Measurements from ENCODE around the gene RBM19. TPM values are rescaled to one million over a fixed set of nuclear protein-coding genes. Genes with fewer than 3 reads are reported as not detected.
A peak's percentile ranks its signal among the peaks of the same experiment; 100 is the strongest.

The RBM19 gene, protein sequence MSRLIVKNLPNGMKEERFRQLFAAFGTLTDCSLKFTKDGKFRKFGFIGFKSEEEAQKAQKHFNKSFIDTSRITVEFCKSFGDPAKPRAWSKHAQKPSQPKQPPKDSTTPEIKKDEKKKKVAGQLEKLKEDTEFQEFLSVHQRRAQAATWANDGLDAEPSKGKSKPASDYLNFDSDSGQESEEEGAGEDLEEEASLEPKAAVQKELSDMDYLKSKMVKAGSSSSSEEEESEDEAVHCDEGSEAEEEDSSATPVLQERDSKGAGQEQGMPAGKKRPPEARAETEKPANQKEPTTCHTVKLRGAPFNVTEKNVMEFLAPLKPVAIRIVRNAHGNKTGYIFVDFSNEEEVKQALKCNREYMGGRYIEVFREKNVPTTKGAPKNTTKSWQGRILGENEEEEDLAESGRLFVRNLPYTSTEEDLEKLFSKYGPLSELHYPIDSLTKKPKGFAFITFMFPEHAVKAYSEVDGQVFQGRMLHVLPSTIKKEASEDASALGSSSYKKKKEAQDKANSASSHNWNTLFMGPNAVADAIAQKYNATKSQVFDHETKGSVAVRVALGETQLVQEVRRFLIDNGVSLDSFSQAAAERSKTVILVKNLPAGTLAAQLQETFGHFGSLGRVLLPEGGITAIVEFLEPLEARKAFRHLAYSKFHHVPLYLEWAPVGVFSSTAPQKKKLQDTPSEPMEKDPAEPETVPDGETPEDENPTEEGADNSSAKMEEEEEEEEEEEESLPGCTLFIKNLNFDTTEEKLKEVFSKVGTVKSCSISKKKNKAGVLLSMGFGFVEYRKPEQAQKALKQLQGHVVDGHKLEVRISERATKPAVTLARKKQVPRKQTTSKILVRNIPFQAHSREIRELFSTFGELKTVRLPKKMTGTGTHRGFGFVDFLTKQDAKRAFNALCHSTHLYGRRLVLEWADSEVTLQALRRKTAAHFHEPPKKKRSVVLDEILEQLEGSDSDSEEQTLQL
- 19.9 and 34.6 TPM in 2 replicates for total RNA-seq (2014; rRNA removed; shearing (Covaris generic); ENCODE audit: low replicate concordance)

DNA sequence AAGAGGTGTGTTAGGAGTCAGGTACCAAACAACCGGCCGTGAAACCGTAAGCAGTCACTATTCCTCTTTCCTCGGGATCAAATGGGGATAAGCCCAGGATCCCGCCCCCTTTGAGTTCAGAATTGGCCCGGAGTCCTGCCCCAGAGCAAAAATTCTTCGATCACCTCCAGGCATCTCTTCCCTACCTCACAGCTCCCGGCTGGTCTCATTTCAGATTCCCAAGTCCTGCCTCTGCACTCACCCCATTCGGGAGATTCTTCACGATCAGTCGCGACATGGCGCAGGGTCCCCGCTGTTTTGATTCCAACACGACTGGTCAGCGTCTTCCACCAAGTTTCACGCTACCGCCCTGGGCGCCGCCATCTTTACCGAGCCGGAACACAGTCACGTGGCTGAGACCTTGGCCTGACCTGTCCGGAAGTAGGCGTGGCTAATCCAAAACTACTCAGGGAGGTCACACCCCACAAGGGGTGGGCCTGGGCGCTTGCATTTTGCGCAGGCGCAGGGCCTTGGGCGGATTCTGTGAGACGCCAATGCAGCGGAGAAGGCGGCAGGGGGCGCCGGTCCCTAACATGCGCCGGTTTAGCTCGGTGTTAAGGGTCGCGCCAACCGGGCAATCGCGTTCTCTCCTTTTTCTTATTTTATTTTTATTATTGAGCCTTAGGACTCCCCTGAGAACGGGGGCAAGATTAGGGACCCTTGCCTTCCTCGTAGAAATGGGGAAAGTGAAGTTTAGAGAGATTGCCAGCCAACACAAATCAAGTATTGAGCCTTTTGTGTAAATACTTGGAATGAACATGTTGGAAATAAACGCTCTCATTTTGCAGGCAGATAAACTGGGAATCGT is at the start of gene RBM19:
Gene RBM19, minus strand, starts transcription at position 375 of the 847 bp plus-strand sequence. Its CDS starts 98 bp downstream, at position 277.
- no peaks in the 10 kb centered on the region for H3K9me3 ChIP-seq (ENCODE audit: low read length)
- peaks cover 4% of the 10 kb centered on the region; the same call in 1 of the 2 replicates for H3K36me3 ChIP-seq (ENCODE audit: insufficient read depth, low read length)
- H2AFZ ChIP-seq (ENCODE audit: low read length), result peak within 1 kb of the TSS; percentile 97
- no peak within 1 kb of the TSS for H3K27ac ChIP-seq (ENCODE audit: low read length)
- DNase-seq, result peak; percentile 99
- H3K79me2 ChIP-seq (ENCODE audit: low read length), result peaks cover 34% of the 10 kb centered on the region
- H3K4me2 ChIP-seq (ENCODE audit: low read depth, low read length, poor library complexity, severe bottlenecking), result peak within 1 kb of the TSS; percentile 93
- no peaks in the 10 kb centered on the region for H3K27me3 ChIP-seq (ENCODE audit: low read length)
- H3K9me2 ChIP-seq (replicated peaks; ENCODE audit: insufficient read depth, low read length), result no peaks in the 10 kb centered on the region
- H3K4me1 ChIP-seq (ENCODE audit: low read length), result peaks cover 18% of the 10 kb centered on the region
- peak within 1 kb of the TSS; percentile 84 for H3K4me3 ChIP-seq (ENCODE audit: low read length)
- peak within 1 kb of the TSS; percentile 72 for H3K9ac ChIP-seq (ENCODE audit: low read length)
- H4K20me1 ChIP-seq (ENCODE audit: insufficient read depth, low read depth, low read length), result no peaks in the 10 kb centered on the region

DNA sequence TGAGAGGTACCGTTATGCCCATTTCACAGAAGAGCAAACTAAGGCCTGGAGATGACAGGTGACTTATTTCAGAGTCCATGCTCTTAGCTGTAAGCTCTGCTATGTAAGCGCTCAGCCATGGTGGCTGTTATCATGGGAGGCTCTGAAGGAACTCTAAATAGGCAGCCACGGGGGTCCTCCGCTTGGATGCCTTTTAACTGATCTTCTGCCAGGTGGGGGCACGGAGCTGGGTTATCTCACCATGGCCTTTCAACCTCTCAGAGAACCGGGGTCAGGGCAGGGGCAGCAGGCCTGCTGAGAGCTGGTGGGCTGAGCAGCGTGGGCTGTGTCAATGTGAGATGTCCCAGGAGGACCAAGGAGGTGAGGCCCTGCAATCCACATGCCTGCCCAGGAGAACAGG is 49.7 kb upstream of the RBM19 start:
- H3K27me3 ChIP-seq (ENCODE audit: low read length), result no peaks in the 10 kb centered on the region
- no peaks in the 10 kb centered on the region for H4K20me1 ChIP-seq (ENCODE audit: insufficient read depth, low read depth, low read length)
- no peaks in the 10 kb centered on the region for H3K9me3 ChIP-seq (ENCODE audit: low read length)
- H3K36me3 ChIP-seq (ENCODE audit: insufficient read depth, low read length), result no peaks in the 10 kb centered on the region
- H3K9me2 ChIP-seq (replicated peaks; ENCODE audit: insufficient read depth, low read length), result no peaks in the 10 kb centered on the region
- no peak overlapping the region for H2AFZ ChIP-seq (ENCODE audit: low read length)
- H3K9ac ChIP-seq (ENCODE audit: low read length), result no peak overlapping the region
- no peak overlapping the region for H3K4me2 ChIP-seq (ENCODE audit: low read depth, low read length, poor library complexity, severe bottlenecking)
- H3K4me1 ChIP-seq (ENCODE audit: low read length), result no peaks in the 10 kb centered on the region
- H3K27ac ChIP-seq (ENCODE audit: low read length), result no peak overlapping the region
- no peak for DNase-seq
- no peaks in the 10 kb centered on the region for H3K79me2 ChIP-seq (ENCODE audit: low read length)
- no peak overlapping the region for H3K4me3 ChIP-seq (ENCODE audit: low read length)

DNA sequence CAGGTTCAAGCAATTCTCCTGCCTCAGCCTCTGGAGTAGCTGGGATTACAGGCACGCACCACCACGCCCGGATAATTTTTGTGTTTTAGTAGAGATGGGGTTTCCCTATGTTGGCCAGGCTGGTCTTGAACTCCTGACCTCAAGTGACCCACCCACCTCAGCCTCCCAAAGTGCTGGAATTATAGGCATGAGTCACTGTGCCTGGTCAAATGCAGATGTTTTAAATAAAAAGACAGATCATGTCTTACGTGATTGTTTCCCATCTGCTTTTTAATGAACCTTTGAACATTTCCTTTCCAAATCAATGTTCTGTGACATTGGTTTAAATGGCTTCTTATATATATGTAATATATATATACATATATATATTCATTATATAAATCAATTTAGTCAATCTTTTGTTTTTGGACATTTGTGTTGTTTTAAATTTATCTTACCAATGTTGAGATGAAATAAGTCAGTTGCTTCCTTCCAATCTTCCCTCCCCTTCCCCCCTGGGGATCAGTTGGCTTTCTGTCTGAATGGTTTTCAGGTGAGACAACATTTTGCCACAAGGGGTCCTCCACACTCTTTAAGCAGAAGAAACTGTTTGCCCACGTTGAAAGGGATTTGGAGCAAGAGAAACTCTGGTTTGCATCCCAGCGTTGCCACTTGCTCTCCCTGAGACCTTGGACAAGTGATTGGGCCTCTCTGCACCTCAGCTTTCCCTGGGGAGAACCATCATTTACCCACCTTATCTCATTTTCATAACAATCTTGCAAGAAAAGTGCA is 47.6 kb upstream of the RBM19 start:
- Histone ChIP-seq H3K36me3 (ENCODE audit: insufficient read depth, low read length) (no peaks in the 10 kb centered on the region), H3K9ac (ENCODE audit: low read length) (no peak overlapping the region), H3K4me1 (ENCODE audit: low read length) (no peaks in the 10 kb centered on the region), H2AFZ (ENCODE audit: low read length) (no peak overlapping the region), H4K20me1 (ENCODE audit: insufficient read depth, low read depth, low read length) (no peaks in the 10 kb centered on the region), H3K27me3 (ENCODE audit: low read length) (no peaks in the 10 kb centered on the region), H3K4me2 (ENCODE audit: low read depth, low read length, poor library complexity, severe bottlenecking) (no peak overlapping the region), H3K79me2 (ENCODE audit: low read length) (no peaks in the 10 kb centered on the region), H3K4me3 (ENCODE audit: low read length) (no peak overlapping the region), H3K9me3 (ENCODE audit: low read length) (no peaks in the 10 kb centered on the region), H3K27ac (ENCODE audit: low read length) (no peak overlapping the region), H3K9me2 (replicated peaks; ENCODE audit: insufficient read depth, low read length) (no peaks in the 10 kb centered on the region)
- peak; percentile 69 for DNase-seq

DNA sequence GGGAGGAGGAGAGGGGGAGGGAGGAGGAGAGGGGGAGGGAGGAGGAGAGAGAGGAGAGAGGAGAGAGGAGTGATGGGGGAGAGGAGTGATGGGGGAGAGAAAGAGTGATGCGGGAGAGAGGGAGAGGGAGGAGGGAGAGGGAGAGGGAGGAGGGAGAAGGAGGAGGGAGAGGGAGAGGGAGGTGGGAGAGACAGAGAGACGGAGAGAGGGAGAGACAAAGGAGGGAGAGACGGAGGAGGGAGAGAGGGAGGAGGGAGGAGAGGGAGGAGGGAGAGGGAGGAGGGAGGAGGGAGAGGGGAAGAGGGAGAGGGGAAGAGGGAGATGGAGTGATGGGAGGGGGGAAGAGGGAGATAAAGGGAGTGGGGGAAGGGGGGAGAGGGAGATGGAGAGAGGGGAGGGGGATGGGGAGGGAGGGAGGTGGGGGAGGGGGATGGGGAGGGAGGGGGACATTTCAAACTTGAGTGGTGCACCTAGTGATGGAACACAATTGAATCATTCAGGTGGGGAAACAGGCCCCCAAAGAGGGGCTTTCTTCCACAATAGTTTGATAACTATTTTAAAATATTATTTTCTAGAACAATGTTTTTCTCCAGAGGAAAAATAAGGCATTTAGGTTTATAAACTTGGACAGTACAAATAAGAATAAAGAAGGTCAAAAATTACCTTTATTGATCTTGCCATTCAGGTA is 46.8 kb upstream of the RBM19 start:
- Histone ChIP-seq H3K9me2 (replicated peaks; ENCODE audit: insufficient read depth, low read length) (no peaks in the 10 kb centered on the region), H3K4me1 (ENCODE audit: low read length) (no peaks in the 10 kb centered on the region), H3K4me2 (ENCODE audit: low read depth, low read length, poor library complexity, severe bottlenecking) (no peak overlapping the region), H3K9me3 (ENCODE audit: low read length) (no peaks in the 10 kb centered on the region), H3K4me3 (ENCODE audit: low read length) (no peak overlapping the region), H4K20me1 (ENCODE audit: insufficient read depth, low read depth, low read length) (no peaks in the 10 kb centered on the region), H3K79me2 (ENCODE audit: low read length) (no peaks in the 10 kb centered on the region), H3K9ac (ENCODE audit: low read length) (no peak overlapping the region), H2AFZ (ENCODE audit: low read length) (no peak overlapping the region), H3K36me3 (ENCODE audit: insufficient read depth, low read length) (no peaks in the 10 kb centered on the region), H3K27ac (ENCODE audit: low read length) (no peak overlapping the region), H3K27me3 (ENCODE audit: low read length) (no peaks in the 10 kb centered on the region)
- DNase-seq, result no peak

DNA sequence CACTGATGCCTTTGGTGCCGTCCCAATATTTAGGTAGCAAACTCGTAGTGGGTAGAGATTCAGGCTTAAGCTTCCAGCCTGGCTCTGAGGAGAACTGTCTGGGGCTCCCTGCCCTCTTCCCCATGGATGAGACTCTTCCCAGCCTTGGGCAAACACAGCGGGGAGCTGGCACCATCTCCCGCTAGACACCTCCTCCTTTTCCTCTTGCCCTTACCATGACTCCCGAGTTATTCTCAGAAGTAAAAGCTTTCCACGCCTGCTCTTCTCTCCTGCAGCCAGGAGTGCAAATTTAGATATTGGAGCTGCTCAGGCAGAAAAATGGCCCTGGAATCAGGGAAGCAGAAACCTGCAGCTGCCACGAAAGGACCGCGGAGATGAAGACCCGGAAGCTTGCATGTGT is 45.6 kb upstream of the RBM19 start:
- no peak overlapping the region for H2AFZ ChIP-seq (ENCODE audit: low read length)
- no peak overlapping the region for H3K9ac ChIP-seq (ENCODE audit: low read length)
- no peak for DNase-seq
- H3K27me3 ChIP-seq (ENCODE audit: low read length), result no peaks in the 10 kb centered on the region
- H4K20me1 ChIP-seq (ENCODE audit: insufficient read depth, low read depth, low read length), result no peaks in the 10 kb centered on the region
- no peaks in the 10 kb centered on the region for H3K9me2 ChIP-seq (replicated peaks; ENCODE audit: insufficient read depth, low read length)
- H3K27ac ChIP-seq (ENCODE audit: low read length), result no peak overlapping the region
- no peaks in the 10 kb centered on the region for H3K4me1 ChIP-seq (ENCODE audit: low read length)
- no peak overlapping the region for H3K4me3 ChIP-seq (ENCODE audit: low read length)
- no peak overlapping the region for H3K4me2 ChIP-seq (ENCODE audit: low read depth, low read length, poor library complexity, severe bottlenecking)
- H3K36me3 ChIP-seq (ENCODE audit: insufficient read depth, low read length), result no peaks in the 10 kb centered on the region
- no peaks in the 10 kb centered on the region for H3K79me2 ChIP-seq (ENCODE audit: low read length)
- H3K9me3 ChIP-seq (ENCODE audit: low read length), result no peaks in the 10 kb centered on the region

DNA sequence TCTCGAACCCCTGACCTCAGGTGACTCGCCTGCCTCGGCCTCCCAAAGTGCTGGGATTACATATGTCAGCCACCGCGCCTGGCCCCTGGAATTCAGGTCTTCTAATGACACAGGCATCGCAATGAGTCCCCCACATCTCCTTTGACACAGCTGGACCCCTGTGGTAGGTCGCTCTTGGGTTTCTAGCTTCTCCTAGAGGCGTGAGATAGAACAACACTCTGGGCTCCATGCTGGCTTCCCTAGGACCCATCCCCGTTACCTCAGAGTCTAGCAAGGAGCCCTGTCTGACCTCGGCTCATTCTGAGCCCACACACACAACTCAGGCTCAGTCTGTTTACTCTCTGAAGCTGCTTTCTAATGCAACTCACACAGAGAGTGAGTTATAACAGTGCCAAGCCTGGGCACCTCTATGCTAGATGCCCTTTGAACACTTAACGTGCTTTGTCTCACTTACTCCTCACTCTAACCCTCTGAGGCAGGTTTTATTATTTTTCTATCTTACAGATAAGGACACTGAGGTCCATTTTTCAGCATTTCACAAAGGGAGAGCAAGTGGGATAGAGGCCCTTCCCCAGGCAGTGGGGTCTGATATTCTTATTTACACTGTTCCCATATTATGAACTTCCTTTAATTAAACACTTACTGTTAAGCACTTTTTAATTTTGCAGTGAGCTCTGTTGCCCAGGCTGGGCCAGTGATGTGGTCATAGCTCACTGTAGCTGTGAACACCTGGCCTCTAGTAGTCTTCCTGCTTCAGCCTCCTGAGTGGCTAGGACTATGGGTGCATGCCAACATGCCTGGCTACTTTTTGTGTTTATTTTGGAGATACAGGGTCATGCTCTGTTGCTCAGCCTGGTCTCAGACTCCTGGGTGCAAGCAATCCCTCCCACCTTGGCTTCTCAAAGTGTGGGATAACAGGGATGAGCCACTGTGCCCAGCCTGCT is 40.6 kb upstream of the RBM19 start:
- H3K79me2 ChIP-seq (ENCODE audit: low read length), result no peaks in the 10 kb centered on the region
- no peak overlapping the region for H3K9ac ChIP-seq (ENCODE audit: low read length)
- no peak overlapping the region for H3K4me2 ChIP-seq (ENCODE audit: low read depth, low read length, poor library complexity, severe bottlenecking)
- no peak for DNase-seq
- H3K4me1 ChIP-seq (ENCODE audit: low read length), result no peaks in the 10 kb centered on the region
- no peaks in the 10 kb centered on the region for H3K27me3 ChIP-seq (ENCODE audit: low read length)
- no peak overlapping the region for H2AFZ ChIP-seq (ENCODE audit: low read length)
- H3K9me3 ChIP-seq (ENCODE audit: low read length), result no peaks in the 10 kb centered on the region
- no peak overlapping the region for H3K4me3 ChIP-seq (ENCODE audit: low read length)
- no peaks in the 10 kb centered on the region for H4K20me1 ChIP-seq (ENCODE audit: insufficient read depth, low read depth, low read length)
- no peaks in the 10 kb centered on the region for H3K9me2 ChIP-seq (replicated peaks; ENCODE audit: insufficient read depth, low read length)
- H3K36me3 ChIP-seq (ENCODE audit: insufficient read depth, low read length), result no peaks in the 10 kb centered on the region
- no peak overlapping the region for H3K27ac ChIP-seq (ENCODE audit: low read length)
